BJ (cell line): ENCODE results near the gene E2F3. TPM values are rescaled to one million over a fixed set of nuclear protein-coding genes. Genes with fewer than 3 reads are reported as not detected.

Experiments
- CTCF ChIA-PET: fragments of 350-600 bp; formaldehyde crosslinking; extraction: SDS; loops from one replicate; lab custom pipeline; 2021; ENCODE audit warnings: antibody characterized with exemption, inconsistent platforms; lab: Yijun Ruan, JAX
- POLR2A ChIA-PET: fragments of 300-600 bp; sonication (Branson Sonifier 250); formaldehyde crosslinking; extraction: SDS; loops from one replicate; lab custom pipeline; 2021; ENCODE audit warnings: antibody characterized with exemption; lab: Charles Lee
- DNase-seq: peaks from one replicate; pipeline ENCODE4 v3.0.0-alpha.2; 2011; ENCODE audit warnings: low read depth
- H3K27me3 ChIP-seq: 2 replicates; pipeline ENCODE4 v1.6.0; 2011; ENCODE audit warnings: low read length; ENCODE audit not compliant: control insufficient read depth, insufficient read depth
- H3K36me3 ChIP-seq: 2 replicates; pipeline ENCODE4 v1.5.1; 2011; ENCODE audit warnings: low read length; ENCODE audit not compliant: control insufficient read depth, insufficient read depth
- H3K4me3 ChIP-seq: 2 replicates; pipeline ENCODE4 v1.5.1; 2011; ENCODE audit warnings: low read depth, mild to moderate bottlenecking, control low read depth, low read length
- polyA plus RNA-seq: library from polyadenylated mRNA; depleted of rRNA; stranded (reverse); fragments of >200 nt; gene quantifications from 2 replicates; pipeline ENCODE4 v1.2.3, GENCODE V29; 2011
- TF ChIP-seq, protein P1 (sequence below): IDR thresholded peaks from 2 replicates; pipeline ENCODE4 v1.5.1; 2011; ENCODE audit warnings: low read depth, mild to moderate bottlenecking, control low read depth, inconsistent platforms, low read length, moderate library complexity; ENCODE audit not compliant: insufficient read depth

E2F3 gene
- polyA plus RNA-seq, 1 experiment = 7.0 TPM

DNA sequence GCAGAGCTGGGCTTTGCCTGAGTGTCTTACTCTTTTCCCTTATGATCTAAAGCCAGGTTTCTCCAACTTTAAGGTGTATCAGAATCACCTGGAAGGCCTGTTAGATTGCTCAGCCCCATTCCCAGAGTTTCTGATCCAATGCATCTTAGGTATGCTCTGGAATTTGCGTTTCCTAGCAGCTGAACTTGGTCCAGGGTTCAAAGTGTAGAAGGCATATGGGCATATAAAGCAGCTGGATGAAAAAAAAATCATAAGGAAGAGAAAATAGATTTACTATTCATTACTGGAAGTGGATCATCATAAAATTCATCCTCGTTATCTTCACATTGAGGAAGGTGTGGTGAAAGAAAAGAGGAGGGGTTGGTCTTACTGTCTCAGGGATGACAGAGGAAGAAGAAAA is 75.8 kb downstream of the E2F3 start:
- Histone ChIP-seq H3K4me3 (no peak overlapping the region), H3K27me3 (no peaks in the 10 kb centered on the region), H3K36me3 (0 out of 2 replicates have a peak, but pooled peaks cover 1% of the 10 kb centered on the region)
- CTCF ChIA-PET = no interaction called here
- DNase-seq = no peak
- TF ChIP-seq, protein P1, sequence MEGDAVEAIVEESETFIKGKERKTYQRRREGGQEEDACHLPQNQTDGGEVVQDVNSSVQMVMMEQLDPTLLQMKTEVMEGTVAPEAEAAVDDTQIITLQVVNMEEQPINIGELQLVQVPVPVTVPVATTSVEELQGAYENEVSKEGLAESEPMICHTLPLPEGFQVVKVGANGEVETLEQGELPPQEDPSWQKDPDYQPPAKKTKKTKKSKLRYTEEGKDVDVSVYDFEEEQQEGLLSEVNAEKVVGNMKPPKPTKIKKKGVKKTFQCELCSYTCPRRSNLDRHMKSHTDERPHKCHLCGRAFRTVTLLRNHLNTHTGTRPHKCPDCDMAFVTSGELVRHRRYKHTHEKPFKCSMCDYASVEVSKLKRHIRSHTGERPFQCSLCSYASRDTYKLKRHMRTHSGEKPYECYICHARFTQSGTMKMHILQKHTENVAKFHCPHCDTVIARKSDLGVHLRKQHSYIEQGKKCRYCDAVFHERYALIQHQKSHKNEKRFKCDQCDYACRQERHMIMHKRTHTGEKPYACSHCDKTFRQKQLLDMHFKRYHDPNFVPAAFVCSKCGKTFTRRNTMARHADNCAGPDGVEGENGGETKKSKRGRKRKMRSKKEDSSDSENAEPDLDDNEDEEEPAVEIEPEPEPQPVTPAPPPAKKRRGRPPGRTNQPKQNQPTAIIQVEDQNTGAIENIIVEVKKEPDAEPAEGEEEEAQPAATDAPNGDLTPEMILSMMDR = no peak
- POLR2A ChIA-PET = no interaction called here

DNA sequence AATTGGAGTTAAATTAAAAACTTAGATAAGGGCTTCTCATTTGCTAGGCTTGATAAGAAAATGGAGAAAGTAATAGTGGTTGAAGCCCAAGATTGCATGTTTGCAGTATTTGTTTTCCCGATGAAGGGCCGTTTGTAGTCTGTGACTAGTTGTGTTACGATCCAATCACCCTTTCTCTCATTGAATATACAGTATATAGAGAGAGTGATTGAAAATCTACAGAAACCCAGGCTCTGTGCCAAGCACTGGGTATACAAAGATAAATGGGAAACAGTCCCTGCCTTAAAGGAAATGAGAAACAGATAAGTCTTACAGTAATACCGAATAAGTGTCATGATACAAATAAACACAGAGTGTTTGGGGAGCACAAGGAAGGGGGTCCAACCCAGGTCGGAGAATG is 77.4 kb downstream of the E2F3 start:
- POLR2A ChIA-PET = no interaction called here
- CTCF ChIA-PET = no interaction called here
- TF ChIP-seq, protein P1 = no peak
- no peak overlapping the region for H3K4me3 ChIP-seq
- no peaks in the 10 kb centered on the region for H3K27me3 ChIP-seq
- peaks cover 2% of the 10 kb centered on the region; the same call in 1 of the 2 replicates for H3K36me3 ChIP-seq
- DNase-seq = no peak

DNA sequence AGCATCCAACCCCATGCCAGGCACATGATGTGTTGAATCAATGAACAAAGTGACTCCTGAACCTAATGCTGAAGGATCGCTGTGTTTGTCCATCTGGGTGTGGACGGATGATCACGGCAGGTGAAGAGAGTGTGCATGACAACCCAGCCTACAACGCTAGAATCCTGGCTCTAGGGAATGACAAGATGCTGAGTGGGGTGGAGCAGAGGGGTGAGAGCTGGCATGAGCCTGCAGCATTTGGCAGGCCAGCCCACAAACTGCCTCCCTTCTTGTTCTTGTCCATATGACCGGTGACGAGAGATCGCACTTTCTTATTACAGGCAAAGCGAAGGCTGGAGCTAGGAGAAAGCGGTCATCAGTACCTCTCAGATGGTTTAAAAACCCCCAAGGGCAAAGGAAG is 77.8 kb downstream of the E2F3 start:
- CTCF ChIA-PET = no interaction called here
- no peak for DNase-seq
- Histone ChIP-seq H3K36me3 (peaks cover 2% of the 10 kb centered on the region; the same call in 1 of the 2 replicates), H3K4me3 (no peak overlapping the region), H3K27me3 (no peaks in the 10 kb centered on the region)
- POLR2A ChIA-PET = no interaction called here
- TF ChIP-seq, protein P1 = no peak

DNA sequence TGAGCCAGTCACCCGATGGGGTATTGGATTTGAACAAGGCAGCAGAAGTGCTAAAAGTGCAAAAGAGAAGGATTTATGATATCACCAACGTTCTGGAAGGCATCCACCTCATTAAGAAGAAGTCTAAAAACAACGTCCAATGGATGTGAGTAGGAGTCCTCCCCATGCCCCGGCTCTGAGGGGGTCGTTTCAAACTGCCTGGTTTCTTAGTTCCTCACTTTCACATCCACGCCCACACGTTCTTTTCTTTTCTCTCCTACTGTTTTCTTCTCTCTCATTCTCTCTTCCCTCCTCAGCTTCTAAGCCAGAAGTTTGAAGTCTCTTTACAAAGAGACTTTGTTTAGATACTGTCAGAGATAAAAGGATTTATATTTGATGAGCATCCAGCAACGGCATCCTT is 79.6 kb downstream of the E2F3 start:
- ChIA-PET POLR2A (no interaction called here), CTCF (interaction anchor here (0.8 kb wide), 1 partner anchor 9 kb away, joined by 4 read pairs; no protein-coding TSS in a partner anchor)
- Histone ChIP-seq H3K36me3 (peaks cover 2% of the 10 kb centered on the region; the same call in 1 of the 2 replicates), H3K4me3 (no peak overlapping the region), H3K27me3 (no peaks in the 10 kb centered on the region)
- TF ChIP-seq, protein P1 = no peak
- no peak for DNase-seq

DNA sequence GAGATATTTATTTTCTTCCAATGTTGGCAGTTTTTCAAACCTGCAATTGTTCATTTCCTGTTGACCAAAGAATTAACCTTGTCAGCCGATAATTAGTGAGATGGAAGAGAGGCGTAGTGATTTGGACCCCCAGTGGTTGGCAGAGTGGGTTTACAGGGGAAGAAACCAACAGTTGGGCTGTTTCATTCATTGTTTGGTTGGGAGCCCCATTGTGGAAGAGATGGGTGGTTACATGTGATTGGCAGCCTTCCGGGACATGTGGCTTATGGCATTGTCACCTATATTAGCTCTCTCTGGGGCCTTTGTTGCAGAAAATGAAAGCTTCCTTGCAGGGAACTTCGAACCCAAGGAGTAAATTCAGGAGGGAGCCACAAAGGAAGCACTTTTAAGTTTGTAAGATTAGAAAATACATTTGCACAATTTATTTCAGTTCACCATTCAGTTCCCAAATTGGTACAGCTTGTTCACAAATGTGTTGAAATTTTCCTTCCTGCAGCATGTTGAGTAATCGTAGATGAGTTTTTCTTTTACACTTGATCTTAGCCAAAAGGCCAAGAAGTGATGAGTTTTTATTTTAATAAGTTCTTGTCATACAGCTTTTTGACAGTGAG is 82.3 kb downstream of the E2F3 start:
- H3K4me3 ChIP-seq = no peak overlapping the region
- H3K36me3 ChIP-seq = peaks cover 5% of the 10 kb centered on the region
- H3K27me3 ChIP-seq = no peaks in the 10 kb centered on the region
- TF ChIP-seq, protein P1 = no peak
- POLR2A ChIA-PET = no interaction called here
- no peak for DNase-seq
- CTCF ChIA-PET = interaction anchor here (0.5 to 1.5 kb wide), 2 partner anchors 9 to 1162 kb away, joined by 3 to 7 read pairs; no protein-coding TSS in a partner anchor
